Measurements from ENCODE around the gene FBXO9. TPM values are rescaled to one million over a fixed set of nuclear protein-coding genes. Genes with fewer than 3 reads are reported as not detected.

The FBXO9 gene
- polyA plus RNA-seq, 3 donors = 47.7 to 105 (median 61.5) TPM

DNA sequence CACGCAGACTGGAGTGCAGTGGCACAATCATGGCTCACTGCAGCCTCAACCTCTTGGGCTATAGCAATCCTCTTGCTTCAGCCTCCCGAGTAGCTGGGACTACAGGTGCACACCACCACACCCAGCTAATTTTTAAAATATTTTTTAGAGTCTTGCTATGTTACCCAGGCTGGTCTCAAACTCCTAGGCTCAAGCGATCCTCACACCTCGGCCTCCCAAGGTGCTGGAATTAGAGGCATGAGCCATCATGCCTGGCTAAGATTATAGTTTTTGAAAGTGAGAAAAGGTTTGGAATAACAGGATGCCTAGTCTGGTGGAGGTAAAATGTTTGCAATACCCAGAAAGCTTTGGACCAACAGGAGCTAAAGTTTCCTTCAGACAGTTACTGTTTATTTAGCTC, 60.1 kb downstream of the FBXO9 start:
- Histone ChIP-seq H3K9me3 (replicated peaks in 1 of 2; ENCODE audit: control insufficient read depth in 1 of 2, insufficient read depth in 1 of 2, low read length in 2 of 2) (no peaks in the 10 kb centered on the region), H3K4me1 (ENCODE audit: control insufficient read depth in 1 of 2, insufficient read depth in 2 of 2, low read length in 2 of 2) (no peaks in the 10 kb centered on the region), H3K27ac (ENCODE audit: low read depth in 1 of 2, low read length in 2 of 2) (no peak overlapping the region), H3K4me3 (replicated peaks in 1 of 3; ENCODE audit: low read depth in 2 of 3, low read length in 3 of 3) (no peak overlapping the region), H2AFZ (ENCODE audit: insufficient read depth, low read depth, low read length, poor library complexity, severe bottlenecking) (no peak overlapping the region), H3K36me3 (replicated peaks in 1 of 2; ENCODE audit: control insufficient read depth in 1 of 2, insufficient read depth in 2 of 2, low read length in 2 of 2) (no peaks in the 10 kb centered on the region), H3K4me2 (replicated peaks; ENCODE audit: extremely low read depth, low read length, poor library complexity, severe bottlenecking) (no peak overlapping the region), H3K27me3 (ENCODE audit: control insufficient read depth in 2 of 2, insufficient read depth in 2 of 2, low read length in 2 of 2) (no peaks in the 10 kb centered on the region), H3K79me2 (ENCODE audit: insufficient read depth, low read length) (no peaks in the 10 kb centered on the region), H3K9ac (ENCODE audit: insufficient read depth, low read length, poor library complexity, severe bottlenecking) (no peak overlapping the region), H4K20me1 (ENCODE audit: insufficient read depth, low read length) (no peaks in the 10 kb centered on the region)
- Mint-ChIP-seq H3K36me3 (no peaks in the 10 kb centered on the region), H3K9me3 (no peaks in the 10 kb centered on the region), H3K4me1 (no peaks in the 10 kb centered on the region), H3K27me3 (ENCODE audit: low read depth in 3 of 3) (peaks cover 4 to 14% (median 12%) of the 10 kb centered on the region in 3 donors), H3K27ac (no peak overlapping the region), H3K4me3 (no peak overlapping the region)
- 85% methylated on average over 3 of the region's 4 CpGs for WGBS (ENCODE audit: insufficient coverage)
- DNase-seq = no peak
- intact Hi-C loops (cut with micrococcal nuclease) = no loop called here
- TF ChIP-seq, protein P1, sequence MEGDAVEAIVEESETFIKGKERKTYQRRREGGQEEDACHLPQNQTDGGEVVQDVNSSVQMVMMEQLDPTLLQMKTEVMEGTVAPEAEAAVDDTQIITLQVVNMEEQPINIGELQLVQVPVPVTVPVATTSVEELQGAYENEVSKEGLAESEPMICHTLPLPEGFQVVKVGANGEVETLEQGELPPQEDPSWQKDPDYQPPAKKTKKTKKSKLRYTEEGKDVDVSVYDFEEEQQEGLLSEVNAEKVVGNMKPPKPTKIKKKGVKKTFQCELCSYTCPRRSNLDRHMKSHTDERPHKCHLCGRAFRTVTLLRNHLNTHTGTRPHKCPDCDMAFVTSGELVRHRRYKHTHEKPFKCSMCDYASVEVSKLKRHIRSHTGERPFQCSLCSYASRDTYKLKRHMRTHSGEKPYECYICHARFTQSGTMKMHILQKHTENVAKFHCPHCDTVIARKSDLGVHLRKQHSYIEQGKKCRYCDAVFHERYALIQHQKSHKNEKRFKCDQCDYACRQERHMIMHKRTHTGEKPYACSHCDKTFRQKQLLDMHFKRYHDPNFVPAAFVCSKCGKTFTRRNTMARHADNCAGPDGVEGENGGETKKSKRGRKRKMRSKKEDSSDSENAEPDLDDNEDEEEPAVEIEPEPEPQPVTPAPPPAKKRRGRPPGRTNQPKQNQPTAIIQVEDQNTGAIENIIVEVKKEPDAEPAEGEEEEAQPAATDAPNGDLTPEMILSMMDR (IDR thresholded peaks at IDR 0.05) = no peak

DNA sequence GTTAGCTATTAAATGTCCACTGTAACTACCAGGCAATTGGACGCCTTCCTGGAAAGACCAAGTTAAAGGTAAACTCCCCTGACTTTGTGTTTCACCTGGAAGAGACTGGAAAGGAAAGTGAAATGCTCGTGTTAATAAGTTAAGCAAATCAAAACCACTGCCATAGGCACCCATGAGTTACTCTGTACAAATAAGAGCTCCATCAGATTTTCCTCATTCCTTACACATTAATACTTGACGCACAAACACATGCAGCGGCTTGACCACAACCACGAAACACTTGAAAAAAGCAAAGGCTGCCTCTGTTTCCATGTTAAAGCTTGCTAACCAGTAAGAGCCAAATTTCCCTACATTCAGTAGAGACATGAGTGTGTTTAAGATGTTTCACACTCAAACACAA, 63.6 kb downstream of the FBXO9 start:
- H4K20me1 ChIP-seq (ENCODE audit: insufficient read depth, low read length) = no peaks in the 10 kb centered on the region
- H3K36me3 ChIP-seq (replicated peaks in 1 of 2; ENCODE audit: control insufficient read depth in 1 of 2, insufficient read depth in 2 of 2, low read length in 2 of 2) = no peaks in the 10 kb centered on the region
- no CpG with 5 or more reads among the region's 5 CpGs for WGBS (ENCODE audit: insufficient coverage)
- Mint-ChIP-seq H3K27ac (no peak overlapping the region), H3K4me3 (no peak overlapping the region), H3K9me3 (no peaks in the 10 kb centered on the region), H3K4me1 (peaks cover 3% of the 10 kb centered on the region), H3K36me3 (no peaks in the 10 kb centered on the region), H3K27me3 (ENCODE audit: low read depth in 3 of 3) (peaks cover 4 to 14% (median 13%) of the 10 kb centered on the region in 3 donors)
- TF ChIP-seq, protein P1 (IDR thresholded peaks at IDR 0.05) = no peak
- H3K4me2 ChIP-seq (replicated peaks; ENCODE audit: extremely low read depth, low read length, poor library complexity, severe bottlenecking) = no peak overlapping the region
- H3K9ac ChIP-seq (ENCODE audit: insufficient read depth, low read length, poor library complexity, severe bottlenecking) = no peak overlapping the region
- no peak overlapping the region for H2AFZ ChIP-seq (ENCODE audit: insufficient read depth, low read depth, low read length, poor library complexity, severe bottlenecking)
- no peaks in the 10 kb centered on the region for H3K79me2 ChIP-seq (ENCODE audit: insufficient read depth, low read length)
- no peak overlapping the region for H3K4me3 ChIP-seq (replicated peaks in 1 of 3; ENCODE audit: low read depth in 2 of 3, low read length in 3 of 3)
- intact Hi-C loops (cut with micrococcal nuclease) = no loop called here
- H3K27ac ChIP-seq (ENCODE audit: low read depth in 1 of 2, low read length in 2 of 2) = no peak overlapping the region
- DNase-seq = no peak
- no peaks in the 10 kb centered on the region for H3K9me3 ChIP-seq (replicated peaks in 1 of 2; ENCODE audit: control insufficient read depth in 1 of 2, insufficient read depth in 1 of 2, low read length in 2 of 2)
- no peaks in the 10 kb centered on the region for H3K27me3 ChIP-seq (ENCODE audit: control insufficient read depth in 2 of 2, insufficient read depth in 2 of 2, low read length in 2 of 2)
- no peaks in the 10 kb centered on the region for H3K4me1 ChIP-seq (ENCODE audit: control insufficient read depth in 1 of 2, insufficient read depth in 2 of 2, low read length in 2 of 2)

Measured in CD14-positive monocyte (primary cell).